Liver (tissue), 9 donors: ENCODE measurements around the gene ATP6V1C2. TPM values are rescaled to one million over a fixed set of nuclear protein-coding genes. Genes with fewer than 3 reads are reported as not detected.
A peak's percentile ranks its signal among the peaks of the same experiment; 100 is the strongest.

Source experiments
- DNase-seq: peaks from one replicate; pipeline ENCODE4 v3.0.0-alpha.2; 2017; ENCODE audit warnings: low spot score
- H3K27ac ChIP-seq, 2 donors: one replicate each; pipeline ENCODE4 v1.7.0; 2013; ENCODE audit warnings: inconsistent platforms in 2 of 2, low read length in 2 of 2, control low read depth in 1 of 2, low read depth in 1 of 2, mild to moderate bottlenecking in 1 of 2
- H3K27me3 ChIP-seq, 4 donors: one replicate each; pipeline versions ENCODE4 v1.6.1 to v1.7.0; 2013; ENCODE audit warnings: low read length in 3 of 4, inconsistent platforms in 1 of 4, mild to moderate bottlenecking in 1 of 4, moderate library complexity in 1 of 4; ENCODE audit not compliant: control insufficient read depth in 4 of 4, insufficient read depth in 4 of 4
- H3K36me3 ChIP-seq, 4 donors: one replicate each; pipeline versions ENCODE4 v1.6.1 to v1.7.0; 2013; ENCODE audit warnings: low read length in 3 of 4, mild to moderate bottlenecking in 3 of 4, low read depth in 1 of 4, moderate library complexity in 1 of 4; ENCODE audit not compliant: control insufficient read depth in 4 of 4, insufficient read depth in 3 of 4
- H3K4me1 ChIP-seq, 4 donors: one replicate each; pipeline versions ENCODE4 v1.6.1 to v1.7.0; 2013; ENCODE audit warnings: low read length in 3 of 4, mild to moderate bottlenecking in 3 of 4, moderate library complexity in 1 of 4; ENCODE audit not compliant: control insufficient read depth in 4 of 4, insufficient read depth in 4 of 4
- H3K4me3 ChIP-seq, 3 donors: one replicate each; pipeline versions ENCODE4 v1.6.1 to v1.7.0; 2013; ENCODE audit warnings: low read length in 3 of 3, control low read depth in 1 of 3, low read depth in 1 of 3, mild to moderate bottlenecking in 1 of 3
- H3K9ac ChIP-seq, 2 donors: one replicate each; pipeline ENCODE4 v1.7.0; 2013; ENCODE audit warnings: low read length in 2 of 2, mild to moderate bottlenecking in 2 of 2, moderate library complexity in 2 of 2, control low read depth in 1 of 2, low read depth in 1 of 2
- H3K9me3 ChIP-seq, 4 donors: one replicate each; pipeline versions ENCODE4 v1.6.1 to v1.7.0; 2013; ENCODE audit warnings: low read length in 3 of 4; ENCODE audit not compliant: control insufficient read depth in 4 of 4
- EGR1 ChIP-seq, 2 donors: IDR thresholded peaks; 2 replicates each; pipeline ENCODE4 v1.6.1; 2016 to 2018; ENCODE audit warnings: antibody characterized with exemption in 2 of 2, low read depth in 2 of 2
- FOXA1 ChIP-seq: IDR thresholded peaks from 2 replicates; pipeline ENCODE4 v1.6.1; 2016; ENCODE audit warnings: antibody characterized with exemption
- GABPA ChIP-seq, 2 donors: IDR thresholded peaks in 1 of 2; conservative IDR thresholded peaks in 1 of 2; 2 replicates each; pipeline ENCODE4 v1.6.1; 2016; ENCODE audit warnings: antibody characterized with exemption in 2 of 2, mild to moderate bottlenecking in 1 of 2, moderate library complexity in 1 of 2
- HNF4A ChIP-seq, 2 donors: conservative IDR thresholded peaks; 2 replicates each; pipeline ENCODE4 v1.6.1; 2016; ENCODE audit warnings: antibody characterized with exemption in 2 of 2, mild to moderate bottlenecking in 2 of 2
- HNF4G ChIP-seq: IDR thresholded peaks from 2 replicates; pipeline ENCODE4 v1.6.1; 2016; ENCODE audit warnings: antibody characterized with exemption
- JUND ChIP-seq, 2 donors: IDR thresholded peaks; 2 replicates each; pipeline ENCODE4 v1.6.1; 2016; ENCODE audit warnings: antibody characterized with exemption in 2 of 2
- NR2F2 ChIP-seq: IDR thresholded peaks from 2 replicates; pipeline ENCODE4 v1.6.1; 2016; ENCODE audit warnings: antibody characterized with exemption
- RAD21 ChIP-seq, 2 donors: IDR thresholded peaks; 2 replicates each; pipeline ENCODE4 v1.6.1; 2016; ENCODE audit warnings: antibody characterized with exemption in 2 of 2, mild to moderate bottlenecking in 2 of 2
- SP1 ChIP-seq: IDR thresholded peaks from 2 replicates; pipeline ENCODE4 v1.6.1; 2018; ENCODE audit warnings: antibody characterized with exemption, mild to moderate bottlenecking
- YY1 ChIP-seq: IDR thresholded peaks from 2 replicates; pipeline ENCODE4 v1.6.1; 2016; ENCODE audit warnings: antibody characterized with exemption, mild to moderate bottlenecking
- WGBS: extraction: QIAGEN DNeasy Blood & Tissue Kit; methylation state at CpG from one replicate; pipeline ENCODE4 v1.1.7; 2013; 5-methylcytosine and 5-hydroxymethylcytosine counted together
- polyA plus RNA-seq, 2 donors: library from polyadenylated mRNA; stranded (reverse) in 1 of 2; unstranded in 1 of 2; fragments of 200-250 nt in 1 of 2; fragments of >200 nt in 1 of 2; fragmentation: Nextera tagmentation in 1 of 2; extraction: Ambion mirVana in 1 of 2; gene quantifications; one replicate each; pipeline versions ENCODE4 v1.2.1 to v1.2.3, GENCODE V29; 2013 to 2015
- total RNA-seq, 2 donors: library from RNA; depleted of rRNA; stranded (reverse); fragments of >200 nt; gene quantifications; one replicate each; pipeline ENCODE4 v1.2.3, GENCODE V29; 2014
- TF ChIP-seq, protein P1 (sequence below): IDR thresholded peaks from 2 replicates; pipeline ENCODE4 v1.6.1; 2016; ENCODE audit warnings: antibody characterized with exemption
- TF ChIP-seq, protein P2 (sequence below): fragments of 150-350 bp; IDR thresholded peaks from 2 replicates; pipeline ENCODE4 v1.5.1; 2017; ENCODE audit warnings: improper control_type of control experiment, low read depth, low read length; ENCODE audit not compliant: missing input control
- TF ChIP-seq, protein P3 (sequence below): IDR thresholded peaks from 2 replicates; pipeline ENCODE4 v1.6.1; 2016; ENCODE audit warnings: antibody characterized with exemption
- TF ChIP-seq, protein P4 (sequence below): IDR thresholded peaks from 2 replicates; pipeline ENCODE4 v1.6.1; 2016; ENCODE audit warnings: antibody characterized with exemption
- donor health status: healthy.
- donor health status: healthy.
- donor health status: healthy.
- donor health status: healthy.
- donor health status: healthy.

The ATP6V1C2 gene
- total and polyA plus RNA-seq, 4 donors: 0.08 to 0.66 (median 0.33) TPM

DNA sequence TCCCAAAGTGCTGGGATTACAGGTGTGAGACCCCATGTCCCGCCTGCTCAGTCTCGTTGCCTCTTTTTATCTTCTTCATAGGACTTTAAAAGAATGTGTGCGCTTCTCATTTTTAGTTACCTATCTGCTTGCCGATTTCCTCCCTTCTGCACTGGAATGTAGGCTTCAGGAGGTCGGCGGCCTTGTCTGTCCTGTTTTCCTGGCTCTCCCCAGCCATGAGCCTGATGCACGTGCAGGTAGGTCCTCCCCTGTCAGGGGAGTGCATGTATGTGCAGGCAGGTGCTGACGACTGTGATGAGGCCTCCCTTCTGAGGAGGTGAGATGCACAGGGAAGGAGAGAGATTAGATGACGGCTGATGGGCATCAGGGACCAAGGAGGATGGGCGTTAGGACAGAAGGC is 13.6 kb upstream of the ATP6V1C2 start (continued):
- TF ChIP-seq YY1: no peak
- no peak for TF ChIP-seq GABPA (IDR thresholded peaks at IDR 0.05 in 1 of 2, conservative IDR thresholded peaks at IDR 0.05 in 1 of 2)
- TF ChIP-seq HNF4G: no peak
- TF ChIP-seq HNF4A (conservative IDR thresholded peaks at IDR 0.05): no peak
- TF ChIP-seq JUND (IDR thresholded peaks at IDR 0.05): no peak
- TF ChIP-seq, protein P1, sequence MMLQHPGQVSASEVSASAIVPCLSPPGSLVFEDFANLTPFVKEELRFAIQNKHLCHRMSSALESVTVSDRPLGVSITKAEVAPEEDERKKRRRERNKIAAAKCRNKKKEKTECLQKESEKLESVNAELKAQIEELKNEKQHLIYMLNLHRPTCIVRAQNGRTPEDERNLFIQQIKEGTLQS: no peak
- TF ChIP-seq SP1: no peak
- no peak for TF ChIP-seq EGR1 (IDR thresholded peaks at IDR 0.05; ENCODE audit: low read depth in 2 of 2)

DNA sequence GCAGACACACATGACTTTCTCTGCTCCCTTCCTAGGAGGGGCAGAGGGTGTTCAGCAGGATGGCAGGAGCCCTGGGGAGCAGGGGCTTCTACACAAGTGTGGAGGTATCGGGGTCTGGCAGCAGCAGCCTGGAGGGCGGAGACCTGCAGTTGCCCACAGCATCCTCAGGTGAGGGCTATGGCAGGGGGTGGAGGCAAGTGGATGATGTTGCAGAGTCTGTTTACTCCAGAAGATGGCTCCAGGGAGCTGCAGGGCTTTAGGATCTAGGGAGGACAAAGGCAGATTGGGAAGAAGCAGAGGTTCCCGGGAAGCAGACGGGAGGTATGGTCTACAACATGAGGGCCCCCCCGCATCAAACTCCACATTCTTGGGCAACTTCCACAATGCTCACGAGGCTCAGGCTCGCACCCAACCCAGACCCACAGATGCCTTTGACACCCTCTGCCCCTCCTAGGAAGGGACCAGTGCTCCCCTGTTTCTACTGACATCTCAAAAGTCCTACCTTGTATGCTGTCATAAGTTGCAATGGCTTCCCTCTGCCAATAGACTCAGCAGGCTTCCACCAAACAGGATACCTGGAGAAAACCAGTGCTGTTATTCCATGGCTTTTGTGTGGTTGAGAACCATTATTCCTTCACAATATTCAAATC is 12.0 kb upstream of the ATP6V1C2 start:
- WGBS: 20% methylated on average over 7 of the region's 7 CpGs
- H3K4me3 ChIP-seq: no peak overlapping the region
- H3K27me3 ChIP-seq: peaks cover 0 to 2% (median 0%) of the 10 kb centered on the region in 4 donors
- no peak overlapping the region for H3K27ac ChIP-seq
- no peak overlapping the region for H3K9ac ChIP-seq
- no peaks in the 10 kb centered on the region for H3K36me3 ChIP-seq
- no peak for DNase-seq
- H3K4me1 ChIP-seq: no peaks in the 10 kb centered on the region
- TF ChIP-seq, protein P2, sequence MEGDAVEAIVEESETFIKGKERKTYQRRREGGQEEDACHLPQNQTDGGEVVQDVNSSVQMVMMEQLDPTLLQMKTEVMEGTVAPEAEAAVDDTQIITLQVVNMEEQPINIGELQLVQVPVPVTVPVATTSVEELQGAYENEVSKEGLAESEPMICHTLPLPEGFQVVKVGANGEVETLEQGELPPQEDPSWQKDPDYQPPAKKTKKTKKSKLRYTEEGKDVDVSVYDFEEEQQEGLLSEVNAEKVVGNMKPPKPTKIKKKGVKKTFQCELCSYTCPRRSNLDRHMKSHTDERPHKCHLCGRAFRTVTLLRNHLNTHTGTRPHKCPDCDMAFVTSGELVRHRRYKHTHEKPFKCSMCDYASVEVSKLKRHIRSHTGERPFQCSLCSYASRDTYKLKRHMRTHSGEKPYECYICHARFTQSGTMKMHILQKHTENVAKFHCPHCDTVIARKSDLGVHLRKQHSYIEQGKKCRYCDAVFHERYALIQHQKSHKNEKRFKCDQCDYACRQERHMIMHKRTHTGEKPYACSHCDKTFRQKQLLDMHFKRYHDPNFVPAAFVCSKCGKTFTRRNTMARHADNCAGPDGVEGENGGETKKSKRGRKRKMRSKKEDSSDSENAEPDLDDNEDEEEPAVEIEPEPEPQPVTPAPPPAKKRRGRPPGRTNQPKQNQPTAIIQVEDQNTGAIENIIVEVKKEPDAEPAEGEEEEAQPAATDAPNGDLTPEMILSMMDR: peak; percentile 38
- TF ChIP-seq JUND (IDR thresholded peaks at IDR 0.05) (no peak), RAD21 (IDR thresholded peaks at IDR 0.05) (peak; percentile 72 to 78)
- TF ChIP-seq, protein P3, sequence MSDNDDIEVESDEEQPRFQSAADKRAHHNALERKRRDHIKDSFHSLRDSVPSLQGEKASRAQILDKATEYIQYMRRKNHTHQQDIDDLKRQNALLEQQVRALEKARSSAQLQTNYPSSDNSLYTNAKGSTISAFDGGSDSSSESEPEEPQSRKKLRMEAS: no peak
- no peaks in the 10 kb centered on the region for H3K9me3 ChIP-seq

DNA sequence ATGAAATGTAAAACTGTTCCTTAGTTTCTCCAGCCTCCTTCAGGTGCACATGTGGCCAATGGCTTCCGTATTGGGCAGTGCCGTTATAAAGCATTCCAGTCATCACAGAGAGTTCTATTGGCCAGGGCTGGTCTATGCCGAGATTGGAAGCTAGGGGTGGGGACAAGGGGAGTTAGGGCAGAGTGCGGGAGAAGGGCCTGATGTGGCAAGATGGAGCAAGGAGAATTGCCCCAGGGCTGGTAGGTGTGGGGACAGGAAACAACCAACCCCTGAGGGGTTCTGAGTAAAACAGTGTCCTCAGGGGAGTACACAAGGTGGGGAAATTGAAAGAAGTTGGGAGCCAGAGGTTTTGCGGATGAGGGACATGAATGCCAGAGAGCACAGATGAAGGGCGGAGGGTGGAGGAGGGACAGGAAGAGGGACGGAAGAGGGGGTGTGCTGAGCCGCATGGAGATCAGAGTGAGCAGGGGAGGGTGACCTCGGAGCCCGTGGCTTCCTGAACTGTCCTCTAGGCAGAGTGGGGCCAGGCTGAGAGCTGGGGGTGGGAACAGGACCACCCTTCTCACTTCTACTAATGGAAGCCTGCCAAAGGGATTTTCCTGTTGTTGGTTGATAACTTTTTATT is 9.1 kb upstream of the ATP6V1C2 start:
- no peak overlapping the region for H3K4me3 ChIP-seq
- no peak for TF ChIP-seq HNF4G
- TF ChIP-seq GABPA (IDR thresholded peaks at IDR 0.05 in 1 of 2, conservative IDR thresholded peaks at IDR 0.05 in 1 of 2): no peak
- no peak for TF ChIP-seq SP1
- TF ChIP-seq, protein P4, sequence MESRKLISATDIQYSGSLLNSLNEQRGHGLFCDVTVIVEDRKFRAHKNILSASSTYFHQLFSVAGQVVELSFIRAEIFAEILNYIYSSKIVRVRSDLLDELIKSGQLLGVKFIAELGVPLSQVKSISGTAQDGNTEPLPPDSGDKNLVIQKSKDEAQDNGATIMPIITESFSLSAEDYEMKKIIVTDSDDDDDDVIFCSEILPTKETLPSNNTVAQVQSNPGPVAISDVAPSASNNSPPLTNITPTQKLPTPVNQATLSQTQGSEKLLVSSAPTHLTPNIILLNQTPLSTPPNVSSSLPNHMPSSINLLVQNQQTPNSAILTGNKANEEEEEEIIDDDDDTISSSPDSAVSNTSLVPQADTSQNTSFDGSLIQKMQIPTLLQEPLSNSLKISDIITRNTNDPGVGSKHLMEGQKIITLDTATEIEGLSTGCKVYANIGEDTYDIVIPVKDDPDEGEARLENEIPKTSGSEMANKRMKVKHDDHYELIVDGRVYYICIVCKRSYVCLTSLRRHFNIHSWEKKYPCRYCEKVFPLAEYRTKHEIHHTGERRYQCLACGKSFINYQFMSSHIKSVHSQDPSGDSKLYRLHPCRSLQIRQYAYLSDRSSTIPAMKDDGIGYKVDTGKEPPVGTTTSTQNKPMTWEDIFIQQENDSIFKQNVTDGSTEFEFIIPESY: no peak
- TF ChIP-seq YY1: no peak
- no peak for TF ChIP-seq HNF4A (conservative IDR thresholded peaks at IDR 0.05)
- TF ChIP-seq FOXA1: no peak
- TF ChIP-seq, protein P3: no peak
- no peak for TF ChIP-seq NR2F2
- 36% methylated on average over 10 of the region's 10 CpGs for WGBS
- H3K4me1 ChIP-seq: no peaks in the 10 kb centered on the region
- no peak overlapping the region for H3K27ac ChIP-seq
- H3K9me3 ChIP-seq: no peaks in the 10 kb centered on the region
- H3K36me3 ChIP-seq: no peaks in the 10 kb centered on the region
- H3K9ac ChIP-seq: no peak overlapping the region
- no peak for DNase-seq
- peaks cover 0 to 2% (median 0%) of the 10 kb centered on the region in 4 donors for H3K27me3 ChIP-seq
